ENCODE measurements around the gene OR13C3.
"Not testable (repeated sequence)": the region's sequence is repeated elsewhere in the genome, so short reads cannot be mapped to it uniquely, and the experiment has no call there.

- TF ChIP-seq EZH2phosphoT487 (IDR thresholded peaks at IDR 0.05; ENCODE audit: insufficient read depth, low read depth); EZH2 (IDR thresholded peaks at IDR 0.05; ENCODE audit: insufficient read depth, poor library complexity, severe bottlenecking): not testable (repeated sequence)
Measured at GRCh38 chr9:104520241-104520640, 16.4 kb downstream of the OR13C3 start.
